ENCODE data around the gene CFAP54.
"Not testable (repeated sequence)": the region's sequence is repeated elsewhere in the genome, so short reads cannot be mapped to it uniquely, and the experiment has no call there.

CFAP54 gene

DNA sequence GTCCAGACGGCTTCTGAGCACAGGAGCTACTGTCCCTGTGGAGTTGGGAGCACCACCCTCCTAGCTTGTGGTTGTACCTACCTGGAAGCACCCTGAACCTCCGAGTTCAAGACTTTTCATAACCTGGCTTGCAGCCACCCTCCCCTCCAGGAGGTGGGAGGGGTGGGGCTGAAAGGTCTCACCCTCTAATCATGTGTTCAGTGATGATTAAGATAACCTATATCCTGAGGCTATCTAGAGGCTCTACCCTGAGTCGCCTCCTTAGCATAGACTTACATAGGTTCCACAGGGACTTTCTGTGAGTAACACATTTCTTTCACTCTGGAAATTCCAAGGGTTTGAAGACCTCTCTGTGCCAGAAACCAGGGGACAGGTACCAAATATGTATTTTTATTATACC, 146.5 kb downstream of the CFAP54 start:
- DNase-seq, result no peak

DNA sequence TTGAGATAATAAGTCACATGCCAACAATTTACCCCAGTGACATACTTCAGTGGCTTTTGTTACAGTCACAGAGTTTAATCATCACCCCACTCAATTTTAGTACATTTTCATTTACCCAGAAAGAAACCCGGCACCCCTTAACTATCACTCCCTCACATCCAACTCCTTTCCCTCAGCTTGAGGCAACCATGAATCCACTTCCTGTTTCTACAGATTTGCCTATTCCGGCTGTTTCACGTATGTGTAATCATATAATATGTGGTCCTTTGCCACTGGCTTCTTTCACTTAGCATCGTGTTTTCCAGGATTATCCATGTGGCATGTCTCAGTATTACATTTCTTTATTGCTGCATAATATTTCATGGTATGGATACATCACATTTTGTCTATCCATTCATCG, 147.5 kb downstream of the CFAP54 start:
- no peak for DNase-seq

- no peak for DNase-seq
Measured at GRCh38 chr12:96648923-96649322, 159.5 kb downstream of the CFAP54 start.

GRCh38 chr12:96652870-96653269, 163.5 kb downstream of the CFAP54 start:
- no peak for DNase-seq

DNA sequence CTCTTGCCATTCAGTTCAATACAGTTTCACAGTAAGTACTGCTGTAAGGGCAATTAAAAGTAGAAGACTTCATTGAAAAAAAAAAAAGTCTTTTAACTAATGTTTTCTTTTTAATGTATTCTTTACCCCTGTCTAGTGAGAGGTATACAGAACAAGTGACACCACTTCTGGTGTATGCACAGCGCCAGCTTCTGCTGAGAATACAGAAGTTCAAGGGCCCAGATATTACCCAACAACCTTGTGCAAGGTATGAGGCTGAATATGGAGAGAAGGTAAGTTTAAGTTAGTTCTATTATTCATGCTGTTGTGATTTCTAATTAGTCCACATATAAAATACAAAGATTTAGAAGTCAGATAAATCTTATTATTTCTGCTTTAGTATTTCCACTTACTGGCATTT, 168.7 kb downstream of the CFAP54 start:
- DNase-seq, result no peak

DNA sequence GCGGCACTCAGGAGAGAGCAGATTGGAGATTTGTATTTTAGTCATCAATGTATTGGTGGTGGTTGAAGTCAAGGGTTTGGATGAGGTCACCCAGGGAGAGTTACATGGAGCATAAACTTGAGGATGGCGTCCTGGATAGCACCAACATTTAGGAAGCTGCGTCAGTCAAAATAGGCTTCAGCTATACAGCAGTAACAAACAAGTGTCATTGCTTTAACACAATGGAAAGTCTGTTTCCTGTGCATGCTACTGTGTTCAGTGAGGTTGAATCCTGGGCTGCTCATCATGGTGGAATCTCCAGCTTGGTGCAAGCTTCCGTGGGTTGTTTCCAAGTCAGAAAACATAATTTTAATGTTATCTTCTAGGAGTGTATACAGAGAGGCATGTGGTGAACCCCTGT, 180.4 kb downstream of the CFAP54 start:
- DNase-seq, result no peak

- DNase-seq, result no peak
Measured at GRCh38 chr12:96670334-96670899, 181.0 kb downstream of the CFAP54 start.

DNA sequence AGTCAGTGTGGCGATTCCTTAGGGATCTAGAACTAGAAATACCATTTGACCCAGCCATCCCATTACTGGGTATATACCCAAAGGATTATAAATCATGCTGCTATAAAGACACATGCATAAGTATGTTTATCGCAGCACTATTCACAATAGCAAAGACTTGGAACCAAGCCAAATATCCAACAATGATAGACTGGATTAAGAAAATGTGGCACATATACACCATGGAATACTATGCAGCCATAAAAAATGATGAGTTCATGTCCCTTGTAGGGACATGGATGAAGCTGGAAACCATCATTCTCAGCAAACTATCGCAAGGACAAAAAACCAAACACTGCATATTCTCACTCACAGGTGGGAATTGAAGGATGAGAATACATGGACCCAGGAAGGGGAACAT, 186.1 kb downstream of the CFAP54 start:
- DNase-seq, result not testable (repeated sequence)

DNA sequence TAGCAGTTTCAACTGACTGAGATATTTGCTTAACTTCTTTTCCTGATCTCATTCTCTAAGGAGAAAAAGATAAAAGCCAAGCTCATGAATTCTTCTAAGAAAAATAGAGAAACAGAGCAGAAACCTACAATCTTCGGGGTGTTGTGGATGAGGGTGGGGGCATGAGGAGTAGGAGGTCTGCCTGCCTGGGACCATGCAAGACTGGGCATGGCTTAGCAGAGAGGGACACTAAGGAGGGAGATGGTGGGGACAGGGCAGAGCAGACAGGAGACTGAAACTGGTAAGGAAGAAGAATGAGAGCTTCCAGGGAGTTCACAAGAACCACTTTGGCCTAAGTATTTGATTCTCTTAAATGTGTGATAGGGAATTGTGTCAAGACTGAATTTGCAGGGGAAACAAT, 188.0 kb downstream of the CFAP54 start:
- DNase-seq, result no peak

- DNase-seq, result no peak
Measured at GRCh38 chr12:96687719-96688118, 198.3 kb downstream of the CFAP54 start.

- DNase-seq, result no peak
Measured at GRCh38 chr12:96698521-96698920, 209.1 kb downstream of the CFAP54 start.

DNA sequence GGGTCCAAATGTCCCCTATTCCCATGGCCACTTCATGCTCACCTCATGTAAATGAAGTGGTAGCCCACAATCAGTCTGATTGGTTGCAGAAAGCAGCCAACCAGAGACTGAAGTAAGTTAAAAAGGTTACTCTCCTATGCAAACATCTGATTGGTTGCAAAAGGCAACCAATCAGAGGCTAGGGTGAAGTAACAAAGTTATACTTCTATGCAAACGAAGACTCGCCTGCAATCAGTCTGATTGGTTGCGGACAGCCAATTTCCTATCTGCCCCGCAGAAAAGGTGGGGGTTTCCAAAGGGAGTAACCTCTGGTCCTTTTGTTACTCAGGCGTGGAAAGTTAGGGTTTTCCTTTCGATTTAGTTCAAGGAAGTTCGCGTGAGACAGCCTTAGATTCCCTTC, 209.6 kb downstream of the CFAP54 start:
- no peak for DNase-seq

GRCh38 chr12:96701856-96702255, 212.5 kb downstream of the CFAP54 start:
- DNase-seq, result no peak

DNA sequence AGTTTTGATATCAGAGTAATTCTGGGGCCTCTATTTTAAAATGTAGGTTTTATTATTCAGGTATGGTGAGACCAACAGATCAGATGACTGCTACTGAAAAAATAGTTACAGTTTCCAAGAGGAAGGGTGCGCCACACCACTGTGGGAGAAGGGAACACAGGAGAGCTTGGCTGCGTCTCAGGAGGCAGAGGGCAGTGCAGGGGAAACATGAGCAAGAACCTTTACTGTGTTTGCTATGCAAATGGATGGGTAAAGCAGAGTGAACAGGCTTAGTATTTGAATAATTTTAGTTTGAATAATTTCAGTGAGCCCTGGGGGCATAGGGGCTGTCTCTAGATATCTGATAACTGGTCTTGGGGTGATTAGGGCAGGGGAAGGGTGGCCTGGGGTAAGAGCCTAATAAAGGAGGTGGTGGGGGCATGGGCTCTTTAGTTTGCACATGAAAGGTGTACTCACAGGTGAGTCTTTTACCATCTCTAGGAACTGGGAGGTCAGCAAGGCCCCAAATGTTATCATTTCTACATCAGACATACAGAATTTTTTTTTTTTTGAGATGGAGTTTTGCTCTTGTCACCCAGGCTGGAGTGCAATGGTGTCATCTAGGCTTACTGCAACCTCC, 220.9 kb downstream of the CFAP54 start:
- no peak for DNase-seq

DNA sequence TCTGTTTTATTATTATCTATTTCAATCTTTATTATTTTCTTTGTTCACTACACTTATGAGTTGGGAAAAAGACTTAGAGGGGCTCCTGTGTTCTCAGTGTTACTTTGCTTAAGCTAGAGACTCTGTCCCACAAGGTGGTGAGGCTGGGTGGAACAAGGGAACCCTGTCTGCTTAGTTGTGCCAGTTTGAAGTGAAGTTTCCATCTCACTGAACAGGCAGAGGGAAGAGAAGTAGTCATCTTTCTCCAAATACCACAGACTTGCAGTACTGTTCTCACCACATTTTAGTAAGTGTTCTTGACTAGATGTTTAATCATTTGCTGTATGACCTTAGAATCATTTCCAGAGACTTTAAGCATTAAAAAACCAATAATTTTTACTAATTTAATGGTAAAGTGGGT, 222.0 kb downstream of the CFAP54 start:
- no peak for DNase-seq

DNA sequence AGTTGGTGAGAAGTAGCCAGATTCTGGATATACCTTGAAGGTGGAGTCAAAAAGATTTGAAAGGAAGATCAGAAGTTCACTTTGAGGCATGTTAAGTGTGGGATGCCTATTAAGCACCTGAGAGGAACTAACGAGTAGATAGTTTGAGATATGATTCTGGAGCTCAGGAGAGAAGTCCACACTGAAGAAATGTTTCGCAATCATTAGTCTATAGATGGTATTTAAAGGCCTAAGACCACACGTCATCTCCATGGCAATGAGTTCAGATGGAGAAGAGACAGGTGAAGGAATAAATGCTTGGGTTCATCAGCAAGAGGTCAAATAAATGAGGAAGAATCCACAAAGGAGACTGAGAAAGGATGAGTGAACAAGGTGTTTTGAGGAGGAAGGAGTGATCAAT, 224.8 kb downstream of the CFAP54 start:
- no peak for DNase-seq

DNA sequence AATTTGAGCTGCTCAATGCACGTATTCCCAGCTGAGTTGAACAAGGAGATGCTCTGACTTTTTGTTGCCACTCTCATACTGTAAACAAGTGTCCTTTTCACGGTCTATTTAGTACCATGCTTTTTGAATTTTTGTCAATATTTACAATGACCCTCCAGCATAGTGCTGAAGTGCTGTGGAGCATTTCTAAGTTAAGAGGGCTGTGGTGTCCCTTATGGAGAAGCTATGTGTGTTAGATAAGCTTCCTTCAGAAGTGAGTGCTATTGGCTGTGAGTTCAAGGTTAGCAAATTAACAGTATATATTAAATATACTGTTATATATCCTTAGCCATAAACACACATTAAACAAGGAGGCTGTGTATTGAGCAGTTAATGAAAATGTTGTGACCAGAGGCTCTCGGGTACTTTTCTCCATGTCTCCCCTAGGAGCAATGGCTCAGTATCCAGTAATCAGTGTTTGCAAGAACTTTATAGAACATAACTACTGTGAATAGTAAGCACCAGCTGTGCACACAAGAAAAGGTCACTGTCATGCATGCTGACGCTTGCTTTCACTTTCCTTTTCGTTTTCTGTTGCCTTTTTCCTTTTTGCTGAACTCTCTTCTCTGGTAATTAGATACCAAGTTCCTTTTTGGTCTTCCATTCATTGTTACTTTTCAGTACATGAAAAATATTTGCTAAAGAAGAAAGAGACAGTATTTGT, 230.4 kb downstream of the CFAP54 start:
- DNase-seq, result no peak

GRCh38 chr12:96720363-96720705, 231.0 kb downstream of the CFAP54 start:
- peak; percentile 6 for DNase-seq

- DNase-seq, result not testable (repeated sequence)
Measured at GRCh38 chr12:96729466-96729865, 240.1 kb downstream of the CFAP54 start.

GRCh38 chr12:96729886-96730285, 240.5 kb downstream of the CFAP54 start:
- DNase-seq, result no peak

DNA sequence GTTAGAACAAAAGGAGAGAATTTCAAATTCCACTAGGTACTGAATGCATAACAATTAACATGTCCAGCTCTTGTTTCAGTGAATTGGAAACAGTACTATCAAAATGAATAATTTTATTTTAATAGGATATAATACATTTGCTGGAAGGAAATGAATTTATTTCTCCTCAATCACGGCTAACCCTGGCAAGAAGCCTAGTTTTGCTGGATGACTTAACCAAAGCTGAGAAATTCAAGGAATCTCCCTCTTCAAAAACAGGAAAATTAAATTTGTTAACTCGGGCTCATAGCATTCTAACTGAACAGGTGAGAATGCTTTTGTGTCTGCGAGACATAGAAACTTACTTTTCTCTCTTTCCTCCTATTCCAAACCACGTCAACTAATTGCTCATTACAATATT, 254.2 kb downstream of the CFAP54 start:
- no peak for DNase-seq

GRCh38 chr12:96749999-96750398, 260.6 kb downstream of the CFAP54 start:
- DNase-seq, result no peak

DNA sequence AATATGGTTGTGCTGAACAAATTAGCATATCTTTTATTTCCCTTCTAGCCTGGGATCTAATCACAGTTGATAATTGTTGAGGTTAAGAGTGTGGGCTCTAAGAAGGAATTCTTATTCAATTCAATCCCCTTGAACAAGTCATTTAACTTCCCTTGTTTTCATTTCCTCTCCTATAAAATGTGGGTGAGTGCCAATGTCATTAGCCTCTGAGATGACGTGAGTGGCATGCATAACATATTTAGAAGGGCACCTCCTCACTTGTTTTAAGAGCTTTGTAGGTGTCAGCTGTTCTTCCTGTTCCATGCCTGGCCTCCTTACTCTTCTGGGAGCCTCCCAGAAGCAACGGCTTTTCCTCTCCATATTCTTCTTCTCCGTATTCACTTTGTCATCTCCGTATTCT, 262.2 kb downstream of the CFAP54 start:
- no peak for DNase-seq

DNA sequence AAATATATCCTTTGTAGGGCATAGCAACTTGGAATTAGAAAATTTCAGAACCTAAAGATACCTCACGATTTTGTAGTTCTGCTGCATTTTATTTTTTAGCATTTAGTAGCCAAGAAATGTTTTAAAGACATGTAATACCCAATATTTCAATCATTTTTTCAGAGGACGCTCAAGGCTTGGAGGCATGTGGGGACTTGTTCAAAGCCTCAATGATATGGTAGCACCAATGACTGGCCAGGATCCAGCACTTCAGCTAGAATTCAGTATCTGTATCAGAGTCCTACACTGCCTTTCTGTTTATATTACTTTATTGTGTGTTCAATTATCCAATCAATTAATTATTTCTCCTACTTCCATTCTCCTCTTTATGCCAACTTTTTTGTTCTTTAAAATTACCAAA, 262.8 kb downstream of the CFAP54 start:
- no peak for DNase-seq

DNA sequence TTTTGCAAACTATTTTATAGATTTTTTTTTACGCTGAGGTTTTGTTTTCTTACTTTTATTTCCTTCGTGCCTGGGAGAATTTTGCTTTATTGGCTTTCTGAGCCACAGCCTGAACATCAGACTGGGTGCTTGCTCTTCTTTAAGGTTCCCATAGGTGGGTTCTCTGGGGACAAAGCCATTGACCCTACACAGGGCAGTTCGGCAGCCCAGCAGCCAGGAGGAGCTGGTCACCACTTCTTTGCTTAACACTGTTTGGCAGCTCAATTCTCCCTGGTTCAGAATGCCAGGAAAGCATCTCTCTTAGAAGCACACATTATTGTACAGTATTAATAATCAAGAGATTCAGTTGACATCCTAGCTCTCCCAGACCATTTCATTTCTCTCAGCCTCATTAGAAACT, 276.9 kb downstream of the CFAP54 start:
- no peak for DNase-seq

Data from activated gamma-delta T cell treated with Interleukin-2 at 50 U/mL for 16 hours (primary cell).